ENCODE measurements around the gene TAS2R14.

TAS2R14 gene

DNA sequence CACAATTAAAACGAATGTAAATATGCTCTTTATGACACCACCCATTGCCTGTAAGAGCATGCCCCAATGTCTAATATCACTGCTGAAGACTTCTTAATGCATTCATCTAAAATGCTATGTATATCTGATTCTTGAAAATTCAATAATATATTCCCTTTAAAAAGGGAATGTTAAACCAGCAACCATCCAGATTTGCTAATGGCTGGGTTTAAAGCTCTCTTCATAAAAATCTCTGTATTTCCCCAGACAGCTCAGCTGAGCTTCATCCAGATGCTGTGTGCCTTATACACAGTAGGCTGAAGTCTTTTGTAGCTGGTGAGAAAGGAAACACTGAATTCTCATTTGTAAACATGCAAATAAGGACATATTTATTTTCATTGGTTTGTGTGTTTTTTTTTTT lies at the start of gene TAS2R14:
Gene TAS2R14 (minus strand): TSS at position 101 of the 400 bp plus-strand sequence. CDS start 56 bp downstream, at position 45.
- Histone ChIP-seq H3K9ac (ENCODE audit: low read length in 5 of 5) (no peak within 1 kb of the TSS), H3K36me3 (ENCODE audit: control insufficient read depth in 5 of 5, insufficient read depth in 5 of 5, low read length in 5 of 5) (no peaks in the 10 kb centered on the region), H3K4me3 (ENCODE audit: low read depth in 1 of 5, low read length in 5 of 5) (no peak within 1 kb of the TSS)

DNA sequence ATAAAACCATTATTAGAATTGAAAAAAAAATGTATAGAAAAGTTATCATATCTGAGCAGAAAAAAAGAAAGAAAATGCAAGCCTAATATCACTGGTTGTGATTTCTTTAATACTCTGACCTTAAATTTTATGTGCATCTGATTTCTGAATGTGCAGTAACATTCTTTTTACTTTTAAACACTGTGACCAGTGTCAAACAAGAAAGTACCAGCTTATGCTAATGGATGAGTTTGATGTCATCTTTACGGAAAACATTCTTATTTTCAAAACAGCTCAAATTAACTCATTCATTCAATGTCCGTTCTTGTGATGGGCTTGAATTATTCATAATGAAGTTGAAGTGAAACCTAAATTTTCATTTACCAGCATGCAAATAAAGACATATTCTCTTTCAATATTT lies 47.7 kb upstream of the TAS2R14 start, which contains the start of gene TAS2R50:
Gene TAS2R50 (minus strand): TSS at position 101 of the 400 bp plus-strand sequence. CDS start 52 bp downstream, at position 49.
- Histone ChIP-seq H3K9me3 (ENCODE audit: control insufficient read depth in 5 of 5, low read length in 5 of 5) (peaks cover 0 to 5% (median 0%) of the 10 kb centered on the region in 5 donors), H3K4me1 (ENCODE audit: control insufficient read depth in 5 of 5, insufficient read depth in 5 of 5, low read length in 5 of 5) (no peaks in the 10 kb centered on the region), H3K9ac (ENCODE audit: low read length in 5 of 5) (no peak within 1 kb of the TSS), H3K27ac (ENCODE audit: low read depth, low read length) (no peak within 1 kb of the TSS), H3K36me3 (ENCODE audit: control insufficient read depth in 5 of 5, insufficient read depth in 5 of 5, low read length in 5 of 5) (peaks cover 0 to 3% (median 0%) of the 10 kb centered on the region in 5 donors), H3K4me3 (ENCODE audit: low read depth in 1 of 5, low read length in 5 of 5) (no peak within 1 kb of the TSS), H3K27me3 (ENCODE audit: control insufficient read depth in 5 of 5, insufficient read depth in 4 of 5, low read length in 5 of 5) (no peaks in the 10 kb centered on the region)

More for the DNA sequence above, at the start of gene TAS2R14:
- no peaks in the 10 kb centered on the region for H3K27me3 ChIP-seq (ENCODE audit: control insufficient read depth in 5 of 5, insufficient read depth in 4 of 5, low read length in 5 of 5)
- H3K4me1 ChIP-seq (ENCODE audit: control insufficient read depth in 5 of 5, insufficient read depth in 5 of 5, low read length in 5 of 5), result no peaks in the 10 kb centered on the region
- no peaks in the 10 kb centered on the region for H3K9me3 ChIP-seq (ENCODE audit: control insufficient read depth in 5 of 5, low read length in 5 of 5)
- no peak within 1 kb of the TSS for H3K27ac ChIP-seq (ENCODE audit: low read depth, low read length)

DNA sequence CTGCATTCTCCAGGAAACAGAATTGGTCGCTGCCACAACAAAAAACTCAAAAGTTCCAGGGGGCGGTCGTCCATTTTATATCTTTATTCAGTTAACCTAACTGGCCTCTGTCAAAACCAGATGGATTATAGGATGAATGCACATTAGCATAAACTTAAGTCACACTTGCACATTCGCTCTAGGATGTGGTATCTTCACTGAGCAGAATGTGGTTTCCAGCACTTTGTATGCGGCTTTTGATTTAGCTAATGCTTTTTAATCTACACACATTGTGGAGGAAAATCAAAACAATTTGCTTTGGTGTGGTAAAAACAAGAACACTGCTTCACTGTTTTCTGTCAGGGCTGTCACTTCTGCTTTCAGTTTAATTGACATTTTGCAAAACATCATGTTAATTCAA lies 43.2 kb upstream of the TAS2R14 start:
- Histone ChIP-seq H3K4me1 (ENCODE audit: control insufficient read depth in 5 of 5, insufficient read depth in 5 of 5, low read length in 5 of 5) (peaks cover 2 to 12% (median 6%) of the 10 kb centered on the region in 5 donors), H3K36me3 (ENCODE audit: control insufficient read depth in 5 of 5, insufficient read depth in 5 of 5, low read length in 5 of 5) (no peaks in the 10 kb centered on the region), H3K4me3 (ENCODE audit: low read depth in 1 of 5, low read length in 5 of 5) (no peak overlapping the region), H3K9ac (ENCODE audit: low read length in 5 of 5) (no peak overlapping the region), H3K27ac (ENCODE audit: low read depth, low read length) (no peak overlapping the region), H3K9me3 (ENCODE audit: control insufficient read depth in 5 of 5, low read length in 5 of 5) (no peaks in the 10 kb centered on the region), H3K27me3 (ENCODE audit: control insufficient read depth in 5 of 5, insufficient read depth in 4 of 5, low read length in 5 of 5) (no peaks in the 10 kb centered on the region)

GRCh38 chr12:10974965-10975364 lies 35.9 kb upstream of the TAS2R14 start:
- H3K9me3 ChIP-seq (ENCODE audit: control insufficient read depth in 5 of 5, low read length in 5 of 5), result no peaks in the 10 kb centered on the region
- H3K9ac ChIP-seq (ENCODE audit: low read length in 5 of 5), result no peak overlapping the region
- H3K36me3 ChIP-seq (ENCODE audit: control insufficient read depth in 5 of 5, insufficient read depth in 5 of 5, low read length in 5 of 5), result peaks cover 0 to 3% (median 0%) of the 10 kb centered on the region in 5 donors
- no peaks in the 10 kb centered on the region for H3K27me3 ChIP-seq (ENCODE audit: control insufficient read depth in 5 of 5, insufficient read depth in 4 of 5, low read length in 5 of 5)
- H3K4me3 ChIP-seq (ENCODE audit: low read depth in 1 of 5, low read length in 5 of 5), result no peak overlapping the region
- peaks cover 2 to 12% (median 6%) of the 10 kb centered on the region in 5 donors for H3K4me1 ChIP-seq (ENCODE audit: control insufficient read depth in 5 of 5, insufficient read depth in 5 of 5, low read length in 5 of 5)
- H3K27ac ChIP-seq (ENCODE audit: low read depth, low read length), result no peak overlapping the region

DNA sequence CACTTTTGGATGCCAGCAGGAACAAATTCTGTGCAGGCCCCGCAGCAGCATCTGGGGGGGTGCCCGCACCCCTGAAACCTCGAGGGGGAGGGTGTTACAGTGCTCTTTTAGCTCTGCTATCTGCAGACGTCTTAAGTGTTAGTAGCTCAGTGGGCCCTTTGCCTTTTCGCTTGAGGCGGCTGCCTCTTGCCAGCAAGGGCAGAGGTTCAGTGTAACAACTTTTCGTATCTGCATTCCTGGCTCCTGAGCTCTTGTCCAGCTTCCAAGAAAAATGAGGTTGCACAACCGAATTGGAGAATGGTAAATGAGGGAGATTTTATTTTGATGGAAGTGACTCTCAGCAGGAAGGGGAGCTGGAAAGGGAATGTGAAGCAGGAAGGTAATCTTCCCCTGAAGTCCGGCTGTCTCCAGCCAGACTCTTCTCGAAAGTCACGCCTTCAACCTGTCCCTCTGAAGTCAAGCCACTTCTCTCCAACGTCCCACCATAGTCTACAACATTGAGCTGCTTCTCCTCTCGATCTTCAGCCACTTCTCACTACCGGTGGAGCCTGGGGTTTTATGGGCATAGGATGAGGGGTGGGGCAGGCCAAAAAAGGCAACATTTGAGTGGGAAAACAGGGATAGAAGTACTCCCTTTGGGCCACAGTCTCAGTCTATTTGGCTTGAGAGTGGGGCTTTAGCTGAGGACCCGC lies 29.8 kb upstream of the TAS2R14 start:
- H3K4me3 ChIP-seq (ENCODE audit: low read depth in 1 of 5, low read length in 5 of 5), result no peak overlapping the region
- H3K4me1 ChIP-seq (ENCODE audit: control insufficient read depth in 5 of 5, insufficient read depth in 5 of 5, low read length in 5 of 5), result peaks cover 2 to 14% (median 12%) of the 10 kb centered on the region in 5 donors
- H3K27ac ChIP-seq (ENCODE audit: low read depth, low read length), result no peak overlapping the region
- no peaks in the 10 kb centered on the region for H3K27me3 ChIP-seq (ENCODE audit: control insufficient read depth in 5 of 5, insufficient read depth in 4 of 5, low read length in 5 of 5)
- H3K9me3 ChIP-seq (ENCODE audit: control insufficient read depth in 5 of 5, low read length in 5 of 5), result no peaks in the 10 kb centered on the region
- no peak overlapping the region for H3K9ac ChIP-seq (ENCODE audit: low read length in 5 of 5)
- peaks cover 0 to 3% (median 0%) of the 10 kb centered on the region in 5 donors for H3K36me3 ChIP-seq (ENCODE audit: control insufficient read depth in 5 of 5, insufficient read depth in 5 of 5, low read length in 5 of 5)

- no peaks in the 10 kb centered on the region for H3K36me3 ChIP-seq (ENCODE audit: control insufficient read depth in 5 of 5, insufficient read depth in 5 of 5, low read length in 5 of 5)
- H3K4me3 ChIP-seq (ENCODE audit: low read depth in 1 of 5, low read length in 5 of 5), result no peak overlapping the region
- peaks cover 2 to 14% (median 12%) of the 10 kb centered on the region in 5 donors for H3K4me1 ChIP-seq (ENCODE audit: control insufficient read depth in 5 of 5, insufficient read depth in 5 of 5, low read length in 5 of 5)
- H3K27me3 ChIP-seq (ENCODE audit: control insufficient read depth in 5 of 5, insufficient read depth in 4 of 5, low read length in 5 of 5), result no peaks in the 10 kb centered on the region
- no peaks in the 10 kb centered on the region for H3K9me3 ChIP-seq (ENCODE audit: control insufficient read depth in 5 of 5, low read length in 5 of 5)
- no peak overlapping the region for H3K27ac ChIP-seq (ENCODE audit: low read depth, low read length)
- H3K9ac ChIP-seq (ENCODE audit: low read length in 5 of 5), result no peak overlapping the region
Observed at GRCh38 chr12:10967409-10967808, 28.3 kb upstream of the TAS2R14 start.

- Histone ChIP-seq H3K9me3 (ENCODE audit: control insufficient read depth in 5 of 5, low read length in 5 of 5) (no peaks in the 10 kb centered on the region), H3K4me1 (ENCODE audit: control insufficient read depth in 5 of 5, insufficient read depth in 5 of 5, low read length in 5 of 5) (peaks cover 2 to 14% (median 12%) of the 10 kb centered on the region in 5 donors), H3K4me3 (ENCODE audit: low read depth in 1 of 5, low read length in 5 of 5) (no peak overlapping the region), H3K9ac (ENCODE audit: low read length in 5 of 5) (no peak overlapping the region), H3K36me3 (ENCODE audit: control insufficient read depth in 5 of 5, insufficient read depth in 5 of 5, low read length in 5 of 5) (no peaks in the 10 kb centered on the region), H3K27ac (ENCODE audit: low read depth, low read length) (no peak overlapping the region), H3K27me3 (ENCODE audit: control insufficient read depth in 5 of 5, insufficient read depth in 4 of 5, low read length in 5 of 5) (no peaks in the 10 kb centered on the region)
Observed at GRCh38 chr12:10966314-10966713, 27.3 kb upstream of the TAS2R14 start.

- H3K4me1 ChIP-seq (ENCODE audit: control insufficient read depth in 5 of 5, insufficient read depth in 5 of 5, low read length in 5 of 5), result peaks cover 2 to 14% (median 12%) of the 10 kb centered on the region in 5 donors
- H3K36me3 ChIP-seq (ENCODE audit: control insufficient read depth in 5 of 5, insufficient read depth in 5 of 5, low read length in 5 of 5), result no peaks in the 10 kb centered on the region
- H3K9me3 ChIP-seq (ENCODE audit: control insufficient read depth in 5 of 5, low read length in 5 of 5), result no peaks in the 10 kb centered on the region
- no peaks in the 10 kb centered on the region for H3K27me3 ChIP-seq (ENCODE audit: control insufficient read depth in 5 of 5, insufficient read depth in 4 of 5, low read length in 5 of 5)
- H3K27ac ChIP-seq (ENCODE audit: low read depth, low read length), result no peak overlapping the region
- H3K9ac ChIP-seq (ENCODE audit: low read length in 5 of 5), result no peak overlapping the region
- no peak overlapping the region for H3K4me3 ChIP-seq (ENCODE audit: low read depth in 1 of 5, low read length in 5 of 5)
Observed at GRCh38 chr12:10965476-10965875, 26.4 kb upstream of the TAS2R14 start.

DNA sequence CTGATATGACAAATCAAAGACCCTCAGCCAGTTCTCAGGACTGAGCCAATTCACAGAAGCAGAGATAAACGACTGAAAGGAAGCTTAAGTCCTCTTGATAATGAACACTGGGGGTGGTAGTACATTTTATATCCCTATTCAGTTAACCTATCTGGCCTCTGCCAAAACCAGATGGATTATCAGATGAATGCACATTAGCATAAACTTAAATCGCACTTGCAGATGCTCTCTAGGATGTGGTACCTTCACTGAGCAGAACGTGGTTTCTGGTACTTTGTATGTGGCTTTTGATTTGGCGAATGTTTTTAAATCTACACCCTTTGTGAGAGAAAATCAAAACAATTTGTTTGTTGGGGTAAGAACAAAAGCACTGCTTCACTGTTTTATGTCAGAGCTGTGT lies 21.1 kb upstream of the TAS2R14 start:
- H3K27ac ChIP-seq (ENCODE audit: low read depth, low read length), result no peak overlapping the region
- no peaks in the 10 kb centered on the region for H3K36me3 ChIP-seq (ENCODE audit: control insufficient read depth in 5 of 5, insufficient read depth in 5 of 5, low read length in 5 of 5)
- no peak overlapping the region for H3K9ac ChIP-seq (ENCODE audit: low read length in 5 of 5)
- peaks cover 0 to 3% (median 0%) of the 10 kb centered on the region in 5 donors for H3K9me3 ChIP-seq (ENCODE audit: control insufficient read depth in 5 of 5, low read length in 5 of 5)
- no peak overlapping the region for H3K4me3 ChIP-seq (ENCODE audit: low read depth in 1 of 5, low read length in 5 of 5)
- no peaks in the 10 kb centered on the region for H3K4me1 ChIP-seq (ENCODE audit: control insufficient read depth in 5 of 5, insufficient read depth in 5 of 5, low read length in 5 of 5)
- no peaks in the 10 kb centered on the region for H3K27me3 ChIP-seq (ENCODE audit: control insufficient read depth in 5 of 5, insufficient read depth in 4 of 5, low read length in 5 of 5)

DNA sequence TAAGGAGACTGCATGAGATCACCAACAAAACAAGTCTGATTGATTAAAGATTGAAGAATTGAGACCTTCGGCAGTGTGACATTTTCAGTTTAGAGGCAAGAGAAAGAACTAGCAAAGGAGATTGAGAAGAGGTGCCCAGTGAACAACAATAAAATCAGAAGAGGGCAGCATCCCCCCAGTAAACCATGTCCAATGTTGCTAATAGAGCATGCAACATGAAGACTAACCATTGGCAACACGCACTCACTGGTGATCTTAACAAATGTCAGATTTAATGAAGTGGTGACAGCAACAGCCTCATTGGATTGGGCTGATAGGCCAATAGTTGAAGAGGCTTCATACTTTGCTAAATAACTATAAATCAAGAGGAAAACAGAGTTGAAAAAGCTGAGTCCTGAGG lies 20.7 kb upstream of the TAS2R14 start:
- no peak overlapping the region for H3K4me3 ChIP-seq (ENCODE audit: low read depth in 1 of 5, low read length in 5 of 5)

More for the DNA sequence above, 20.7 kb upstream of the TAS2R14 start:
- no peaks in the 10 kb centered on the region for H3K27me3 ChIP-seq (ENCODE audit: control insufficient read depth in 5 of 5, insufficient read depth in 4 of 5, low read length in 5 of 5)
- H3K9me3 ChIP-seq (ENCODE audit: control insufficient read depth in 5 of 5, low read length in 5 of 5), result peaks cover 0 to 3% (median 0%) of the 10 kb centered on the region in 5 donors
- no peak overlapping the region for H3K27ac ChIP-seq (ENCODE audit: low read depth, low read length)
- H3K9ac ChIP-seq (ENCODE audit: low read length in 5 of 5), result no peak overlapping the region
- no peaks in the 10 kb centered on the region for H3K4me1 ChIP-seq (ENCODE audit: control insufficient read depth in 5 of 5, insufficient read depth in 5 of 5, low read length in 5 of 5)
- no peaks in the 10 kb centered on the region for H3K36me3 ChIP-seq (ENCODE audit: control insufficient read depth in 5 of 5, insufficient read depth in 5 of 5, low read length in 5 of 5)

All from subcutaneous abdominal adipose tissue (tissue), 5 donors.